ENCODE results near the gene LOXL1.
"Not testable (repeated sequence)": the region's sequence is repeated elsewhere in the genome, so short reads cannot be mapped to it uniquely, and the experiment has no call there.

The LOXL1 gene

DNA sequence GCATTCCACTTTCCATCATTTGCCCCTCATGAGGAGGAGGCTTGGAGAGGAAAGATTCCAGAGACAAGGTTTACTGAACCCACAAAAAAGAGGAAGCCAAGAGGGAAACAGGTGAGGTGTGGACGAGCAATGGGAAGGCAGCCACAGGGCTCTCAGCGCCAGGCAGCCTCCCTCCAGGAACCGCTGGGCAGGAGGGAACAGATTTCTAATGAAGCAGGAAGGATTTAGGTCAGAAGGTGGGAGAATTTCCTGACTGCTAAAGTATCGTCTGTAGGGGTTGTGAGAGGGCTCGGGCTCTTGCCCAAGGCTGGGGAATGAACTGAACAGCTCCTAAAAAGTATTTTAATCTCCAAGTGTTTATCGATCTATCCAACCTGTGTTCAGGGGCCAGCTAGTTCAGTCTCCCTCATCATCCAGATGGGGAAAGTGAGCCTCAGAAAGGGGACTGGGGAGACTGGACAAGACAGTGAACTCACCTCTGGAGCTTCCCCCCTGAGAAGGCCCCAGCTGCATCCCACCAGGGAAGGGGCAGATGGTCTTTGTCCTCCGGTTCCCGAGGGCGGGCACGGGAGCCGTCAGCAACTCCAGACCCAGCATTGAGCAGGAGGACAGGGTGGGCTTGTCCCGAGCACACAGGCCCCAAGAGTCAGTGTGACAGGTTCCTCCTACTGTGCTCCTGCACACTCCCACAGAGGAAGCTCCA is 10.5 kb downstream of the LOXL1 start:
- H3K27ac Mint-ChIP-seq, result no peak overlapping the region

DNA sequence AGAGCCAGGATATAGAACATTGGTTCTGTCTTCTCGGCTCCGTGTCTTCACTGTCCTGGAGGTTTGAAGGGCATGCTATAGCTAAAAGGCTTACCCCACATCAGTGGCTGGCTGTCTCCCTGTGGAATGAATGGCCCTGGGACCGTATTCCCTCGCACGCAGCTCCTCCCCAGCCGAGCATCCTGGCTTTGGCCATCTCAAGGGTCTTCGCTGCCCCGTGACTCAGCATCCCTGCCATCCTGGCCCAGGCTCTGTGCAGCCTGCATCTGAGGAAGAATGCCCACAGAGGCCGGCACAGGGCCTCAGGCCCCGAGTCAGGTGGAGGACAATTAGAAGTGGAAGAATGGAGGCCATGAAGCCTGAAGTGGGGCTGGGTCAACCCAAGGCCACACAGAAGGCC is 11.0 kb downstream of the LOXL1 start:
- H3K4me1 Mint-ChIP-seq (ENCODE audit: low read depth), result peaks cover 15% of the 10 kb centered on the region
- no peak for DNase-seq
- no peaks in the 10 kb centered on the region for H3K9me3 Mint-ChIP-seq
- no peaks in the 10 kb centered on the region for H3K27me3 Mint-ChIP-seq
- H3K4me3 Mint-ChIP-seq, result no peak overlapping the region
- H3K36me3 Mint-ChIP-seq (ENCODE audit: low read depth), result no peaks in the 10 kb centered on the region
- H3K27ac Mint-ChIP-seq, result no peak overlapping the region

More for the DNA sequence above, 10.5 kb downstream of the LOXL1 start:
- peaks cover 9% of the 10 kb centered on the region for H3K4me1 Mint-ChIP-seq (ENCODE audit: low read depth)
- H3K36me3 Mint-ChIP-seq (ENCODE audit: low read depth), result no peaks in the 10 kb centered on the region
- H3K27me3 Mint-ChIP-seq, result no peaks in the 10 kb centered on the region
- no peaks in the 10 kb centered on the region for H3K9me3 Mint-ChIP-seq
- no peak for DNase-seq
- H3K4me3 Mint-ChIP-seq, result no peak overlapping the region

DNA sequence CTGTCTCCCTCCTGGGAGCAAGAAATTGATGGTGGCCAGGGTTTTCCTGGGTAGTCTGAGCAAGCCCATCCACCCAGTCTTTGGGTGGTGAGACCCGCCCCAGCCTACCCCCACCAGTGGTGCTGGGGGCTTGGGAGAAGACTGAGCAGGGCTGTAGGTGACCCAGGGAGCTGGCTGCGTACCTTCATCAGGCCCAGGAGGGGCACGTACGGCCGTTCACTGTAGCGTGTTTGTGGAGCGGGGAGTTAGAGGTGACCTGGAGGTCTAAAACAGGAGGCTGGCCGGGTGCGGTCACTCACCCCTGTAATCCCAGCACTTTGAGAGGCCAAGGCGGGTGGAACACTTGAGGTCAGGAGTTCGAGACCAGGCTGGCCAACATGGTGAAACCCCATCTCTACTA is 11.5 kb downstream of the LOXL1 start:
- DNase-seq, result no peak
- H3K27me3 Mint-ChIP-seq, result no peaks in the 10 kb centered on the region
- peaks cover 19% of the 10 kb centered on the region for H3K4me1 Mint-ChIP-seq (ENCODE audit: low read depth)
- no peak overlapping the region for H3K4me3 Mint-ChIP-seq
- no peaks in the 10 kb centered on the region for H3K36me3 Mint-ChIP-seq (ENCODE audit: low read depth)
- no peak overlapping the region for H3K27ac Mint-ChIP-seq
- no peaks in the 10 kb centered on the region for H3K9me3 Mint-ChIP-seq

DNA sequence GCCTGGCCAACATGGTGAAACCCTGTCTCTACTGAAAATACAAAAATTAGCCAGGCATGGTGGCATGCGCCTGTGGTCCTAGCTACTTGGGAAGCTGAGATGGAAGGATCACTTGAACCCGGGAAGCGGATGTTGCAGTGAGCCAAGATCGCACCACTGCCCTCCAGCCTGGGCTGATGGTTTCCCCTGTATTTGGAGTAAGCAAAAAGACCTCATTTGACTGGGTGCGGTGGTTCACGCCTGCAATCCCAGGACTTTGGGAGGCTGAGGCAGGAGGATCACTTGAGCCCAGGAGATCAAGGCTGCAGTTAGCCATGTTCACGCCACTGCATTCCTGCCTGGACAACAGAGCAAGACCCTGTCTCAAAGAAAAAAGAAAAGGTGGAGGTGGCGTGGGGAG is 12.3 kb downstream of the LOXL1 start:
- H3K4me3 Mint-ChIP-seq; H3K9me3 Mint-ChIP-seq; H3K36me3 Mint-ChIP-seq (ENCODE audit: low read depth); H3K27ac Mint-ChIP-seq; H3K27me3 Mint-ChIP-seq; DNase-seq: not testable (repeated sequence)
- peaks cover 20% of the 10 kb centered on the region for H3K4me1 Mint-ChIP-seq (ENCODE audit: low read depth)

DNA sequence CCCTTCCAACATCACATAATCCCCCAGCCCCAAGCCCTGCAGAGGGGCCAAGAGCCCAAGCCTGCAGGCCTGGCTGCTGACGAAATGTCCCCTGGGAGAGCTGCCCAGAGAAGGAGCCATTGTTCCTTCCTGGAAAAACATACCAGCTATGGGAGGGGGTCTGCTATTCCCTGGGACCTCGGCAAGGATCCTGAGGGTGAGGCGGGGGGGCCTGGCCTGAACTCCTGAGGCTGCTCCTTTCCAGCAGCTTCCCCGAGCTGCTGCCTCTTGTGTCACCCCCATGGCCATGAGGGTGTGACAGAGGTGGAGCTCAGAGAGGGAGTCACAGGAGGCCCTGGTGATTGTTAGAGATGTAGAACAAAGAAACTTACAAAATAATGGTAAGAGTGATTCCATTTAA is 12.9 kb downstream of the LOXL1 start:
- no peaks in the 10 kb centered on the region for H3K36me3 Mint-ChIP-seq (ENCODE audit: low read depth)
- H3K4me1 Mint-ChIP-seq (ENCODE audit: low read depth), result peaks cover 20% of the 10 kb centered on the region
- no peaks in the 10 kb centered on the region for H3K27me3 Mint-ChIP-seq
- no peak overlapping the region for H3K4me3 Mint-ChIP-seq
- no peak overlapping the region for H3K27ac Mint-ChIP-seq
- no peak for DNase-seq
- H3K9me3 Mint-ChIP-seq, result no peaks in the 10 kb centered on the region

DNA sequence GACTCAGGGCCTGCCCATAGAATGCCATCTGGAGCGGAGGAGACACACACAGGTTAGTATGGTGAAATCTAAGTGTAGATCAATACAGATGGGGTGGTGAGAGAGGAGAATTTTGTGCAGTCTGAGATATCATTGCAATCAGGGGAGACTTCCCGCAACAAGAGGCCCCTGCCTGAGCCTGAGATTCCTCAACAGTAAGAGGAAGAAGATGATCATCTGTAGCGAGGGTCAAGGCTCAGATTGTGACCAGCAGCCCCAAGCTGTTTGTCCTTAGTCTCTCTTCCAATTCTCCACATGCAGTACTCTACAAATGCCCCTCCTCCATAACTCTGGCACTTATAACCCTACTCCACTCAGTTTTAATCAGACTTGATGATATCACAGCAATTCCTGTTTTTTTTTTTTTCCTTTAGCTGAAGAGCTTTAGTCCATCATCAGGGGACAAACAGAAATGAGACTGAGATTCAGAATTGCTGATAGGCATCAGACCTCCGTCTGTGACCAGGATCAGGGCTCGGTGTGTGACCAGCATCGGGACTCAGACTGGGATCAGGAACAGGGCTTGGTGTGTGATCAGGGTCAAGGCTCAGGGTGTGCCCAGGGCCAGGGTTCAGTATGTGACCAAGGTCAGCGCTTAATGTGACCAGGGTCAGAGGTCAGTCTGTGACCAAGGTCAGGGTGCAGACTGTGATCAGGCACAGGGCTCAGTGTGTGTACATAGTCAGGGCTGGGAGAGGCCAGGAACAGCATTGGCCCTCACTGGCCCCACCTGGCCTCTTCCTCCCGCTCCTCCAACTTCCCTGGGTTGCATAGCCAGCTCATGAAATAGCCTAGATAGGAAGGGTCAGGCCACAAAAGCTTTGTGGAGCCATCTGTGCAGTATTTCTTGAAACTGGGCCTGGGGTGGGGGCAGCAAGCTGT is 14.1 kb downstream of the LOXL1 start:
- Mint-ChIP-seq H3K27me3 (no peaks in the 10 kb centered on the region), H3K9me3 (no peaks in the 10 kb centered on the region), H3K27ac (peak overlapping the region; percentile 28), H3K36me3 (ENCODE audit: low read depth) (no peaks in the 10 kb centered on the region), H3K4me1 (ENCODE audit: low read depth) (peaks cover 19% of the 10 kb centered on the region), H3K4me3 (no peak overlapping the region)
- no peak for DNase-seq

DNA sequence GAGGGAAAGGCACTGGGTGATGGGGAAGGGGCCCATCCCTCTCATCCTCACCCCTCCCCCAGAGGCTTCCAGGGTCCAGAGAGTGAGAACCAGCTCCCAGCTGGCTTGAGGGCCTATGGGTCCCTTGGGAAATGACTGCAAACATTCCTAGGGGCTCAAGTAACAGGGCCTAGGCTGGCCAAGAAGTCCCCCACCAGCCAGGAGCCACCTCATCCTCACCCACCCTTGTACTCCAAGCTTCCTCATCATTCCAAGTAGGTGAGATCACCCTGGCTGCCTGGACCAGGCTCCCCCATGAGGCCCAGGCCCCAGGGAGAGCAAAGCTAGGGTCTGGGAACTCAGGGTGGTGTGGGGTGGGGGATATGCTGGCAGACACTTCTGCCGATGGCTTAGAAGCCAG is 14.8 kb downstream of the LOXL1 start:
- DNase-seq, result no peak
- peaks cover 20% of the 10 kb centered on the region for H3K4me1 Mint-ChIP-seq (ENCODE audit: low read depth)
- H3K4me3 Mint-ChIP-seq, result no peak overlapping the region
- no peaks in the 10 kb centered on the region for H3K9me3 Mint-ChIP-seq
- H3K27ac Mint-ChIP-seq, result no peak overlapping the region
- H3K36me3 Mint-ChIP-seq (ENCODE audit: low read depth), result no peaks in the 10 kb centered on the region
- H3K27me3 Mint-ChIP-seq, result no peaks in the 10 kb centered on the region

DNA sequence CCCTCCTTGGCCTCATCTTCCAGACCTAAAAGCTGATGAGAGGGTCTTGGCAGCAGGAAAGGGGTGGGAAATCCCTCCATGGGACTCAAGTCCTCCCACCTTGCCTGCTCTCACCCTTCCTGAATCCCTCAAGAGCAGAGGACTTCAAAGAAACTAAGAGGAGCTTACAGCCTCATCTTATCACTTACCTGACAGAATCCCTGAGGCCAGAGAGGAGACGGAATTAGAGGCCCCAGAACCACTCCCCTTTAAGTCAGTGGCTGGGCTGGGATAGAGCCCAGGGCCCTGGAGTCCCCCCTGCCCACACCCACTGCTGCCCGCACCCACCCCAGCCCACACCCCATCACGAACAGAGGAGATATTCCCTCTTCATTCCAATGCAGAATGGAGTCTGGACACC is 15.2 kb downstream of the LOXL1 start:
- Mint-ChIP-seq H3K9me3 (no peaks in the 10 kb centered on the region), H3K36me3 (ENCODE audit: low read depth) (no peaks in the 10 kb centered on the region), H3K4me1 (ENCODE audit: low read depth) (peaks cover 22% of the 10 kb centered on the region), H3K27ac (no peak overlapping the region), H3K27me3 (no peaks in the 10 kb centered on the region), H3K4me3 (no peak overlapping the region)
- DNase-seq, result no peak

DNA sequence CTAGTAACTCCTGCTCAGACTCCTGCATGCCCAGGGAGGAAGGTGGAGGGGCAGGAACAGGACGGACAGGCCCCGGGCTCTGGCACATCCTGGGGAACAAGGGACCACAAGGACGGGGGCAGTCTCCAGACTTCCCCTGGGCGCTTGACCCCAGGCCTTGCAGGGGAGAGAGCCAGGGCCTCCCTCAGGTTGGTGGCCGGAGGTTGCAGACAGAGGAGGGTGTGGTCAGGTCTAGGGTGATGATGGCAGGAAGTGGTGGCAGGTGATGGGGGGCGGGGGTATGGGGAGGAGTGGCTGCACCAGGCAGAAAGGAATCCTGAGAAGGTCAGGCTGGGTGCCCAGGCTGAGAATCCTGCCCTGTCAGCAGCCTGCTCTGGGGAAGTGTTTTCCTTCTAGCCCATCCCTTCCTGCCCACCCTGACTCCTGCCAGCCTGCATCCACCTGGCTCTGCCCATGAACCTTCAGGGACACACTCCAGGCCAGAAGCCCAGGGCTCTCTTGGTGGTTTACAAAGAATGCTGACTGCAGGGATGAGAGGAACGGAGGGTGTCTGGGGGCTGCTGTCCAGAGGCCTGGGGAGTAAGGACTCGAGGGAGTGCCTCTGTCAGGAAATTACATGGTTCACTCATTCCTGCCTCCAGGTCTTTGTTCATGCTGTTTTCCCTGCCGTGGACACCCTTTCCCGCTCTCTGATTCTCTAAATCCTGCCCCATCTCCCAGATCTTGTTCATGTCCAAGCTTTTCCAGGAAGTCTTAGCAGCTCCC is 15.8 kb downstream of the LOXL1 start:
- Mint-ChIP-seq H3K4me1 (ENCODE audit: low read depth) (peaks cover 24% of the 10 kb centered on the region), H3K27me3 (no peaks in the 10 kb centered on the region), H3K4me3 (no peak overlapping the region), H3K9me3 (no peaks in the 10 kb centered on the region), H3K27ac (peak overlapping the region; percentile 14), H3K36me3 (ENCODE audit: low read depth) (no peaks in the 10 kb centered on the region)
- no peak for DNase-seq

DNA sequence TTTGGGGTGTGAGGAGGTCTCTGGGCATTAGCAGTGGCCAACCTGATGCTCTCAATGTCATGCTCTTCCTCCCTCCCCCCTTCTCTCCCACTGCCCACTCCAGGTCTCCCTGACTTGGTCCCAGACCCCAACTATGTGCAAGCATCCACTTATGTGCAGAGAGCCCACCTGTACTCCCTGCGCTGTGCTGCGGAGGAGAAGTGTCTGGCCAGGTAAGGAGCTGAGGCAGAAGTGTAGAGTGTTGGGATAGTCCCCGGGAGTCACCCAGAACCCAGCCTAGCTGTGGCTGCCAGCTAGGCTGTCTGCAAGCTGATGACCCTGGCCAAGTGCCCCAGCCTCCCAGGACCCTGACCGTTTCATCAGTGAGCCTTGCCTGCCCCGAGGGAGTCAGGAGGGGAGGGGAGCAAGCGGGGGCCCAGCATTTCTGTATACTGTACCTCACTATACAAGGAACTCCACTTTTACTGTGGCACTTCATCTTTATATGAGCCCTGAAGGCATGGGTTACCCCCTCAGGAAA is 16.5 kb downstream of the LOXL1 start:
- no peaks in the 10 kb centered on the region for H3K9me3 Mint-ChIP-seq
- no peak overlapping the region for H3K4me3 Mint-ChIP-seq
- no peak overlapping the region for H3K27ac Mint-ChIP-seq
- no peaks in the 10 kb centered on the region for H3K36me3 Mint-ChIP-seq (ENCODE audit: low read depth)
- H3K27me3 Mint-ChIP-seq, result no peaks in the 10 kb centered on the region
- H3K4me1 Mint-ChIP-seq (ENCODE audit: low read depth), result peaks cover 24% of the 10 kb centered on the region
- no peak for DNase-seq

DNA sequence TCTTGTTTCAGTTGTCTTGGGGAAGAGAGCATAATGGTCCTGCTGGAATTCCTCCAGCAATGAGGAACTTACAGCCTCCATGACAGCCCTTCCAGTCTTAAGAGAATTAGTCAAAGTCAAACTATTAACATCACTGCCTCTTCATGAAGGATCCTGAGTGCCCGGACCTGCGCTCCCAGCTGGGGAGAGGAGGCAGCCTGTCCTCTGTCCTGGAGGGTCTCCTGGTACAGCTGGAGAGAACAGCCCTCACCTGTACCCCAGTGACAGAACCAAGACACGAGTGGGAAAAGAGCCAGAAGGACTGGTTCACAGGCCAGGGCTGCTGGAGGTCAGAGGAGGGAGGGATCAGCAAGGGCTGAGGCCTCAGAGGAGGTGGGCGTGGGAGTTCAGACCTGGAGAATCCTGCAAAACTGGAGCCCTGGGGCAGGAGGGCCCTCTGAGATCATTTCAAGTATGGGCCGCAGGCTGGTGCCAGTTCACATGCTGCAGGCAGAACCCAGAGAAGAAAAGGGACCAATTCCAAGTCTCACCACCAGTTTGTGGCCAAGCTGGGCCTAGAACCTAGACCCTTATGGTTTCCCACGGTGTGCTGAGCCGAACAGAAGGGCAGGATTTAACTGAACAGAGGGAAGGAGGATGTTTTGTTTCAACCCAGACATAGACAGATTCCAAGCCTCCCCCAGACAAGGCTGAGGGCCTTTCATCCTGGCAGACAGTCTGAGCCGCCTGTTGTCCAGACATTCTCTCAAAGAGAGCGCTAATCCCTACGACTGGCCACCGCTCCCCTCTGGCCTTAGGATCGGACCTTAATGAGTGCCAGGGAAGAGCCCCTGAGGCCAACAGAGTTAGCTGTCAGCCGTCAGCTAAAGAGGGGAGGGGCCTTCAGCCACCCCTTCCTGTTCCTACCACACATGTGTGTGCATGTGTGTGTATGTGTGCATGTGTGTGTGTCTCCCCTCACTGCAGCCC is 18.2 kb downstream of the LOXL1 start:
- Mint-ChIP-seq H3K27me3 (no peaks in the 10 kb centered on the region), H3K27ac (no peak overlapping the region), H3K9me3 (no peaks in the 10 kb centered on the region), H3K4me3 (no peak overlapping the region), H3K36me3 (ENCODE audit: low read depth) (no peaks in the 10 kb centered on the region), H3K4me1 (ENCODE audit: low read depth) (peaks cover 24% of the 10 kb centered on the region)
- DNase-seq, result no peak

DNA sequence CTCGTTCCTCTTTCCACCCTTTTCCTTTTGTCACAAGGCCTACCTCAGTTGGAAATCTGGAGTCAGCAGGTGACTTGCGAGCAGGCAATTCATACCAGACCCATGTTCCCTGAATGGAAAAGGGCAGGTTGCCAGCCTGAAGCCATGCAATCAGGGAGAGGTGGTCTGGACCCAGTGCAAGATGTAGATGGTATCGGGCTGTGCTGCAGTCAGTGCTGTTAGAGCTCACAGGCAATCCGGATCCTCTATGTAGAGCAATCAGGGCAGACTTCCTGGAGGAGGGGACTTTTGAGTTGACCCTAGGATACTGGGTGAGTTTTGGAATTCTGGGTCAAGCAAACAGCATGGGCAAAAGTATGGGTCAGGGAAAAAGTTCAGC is 18.9 kb downstream of the LOXL1 start:
- H3K27ac Mint-ChIP-seq, result no peak overlapping the region
- no peak for DNase-seq
- peaks cover 24% of the 10 kb centered on the region for H3K4me1 Mint-ChIP-seq (ENCODE audit: low read depth)
- H3K9me3 Mint-ChIP-seq, result no peaks in the 10 kb centered on the region
- no peak overlapping the region for H3K4me3 Mint-ChIP-seq
- no peaks in the 10 kb centered on the region for H3K27me3 Mint-ChIP-seq
- H3K36me3 Mint-ChIP-seq (ENCODE audit: low read depth), result no peaks in the 10 kb centered on the region

DNA sequence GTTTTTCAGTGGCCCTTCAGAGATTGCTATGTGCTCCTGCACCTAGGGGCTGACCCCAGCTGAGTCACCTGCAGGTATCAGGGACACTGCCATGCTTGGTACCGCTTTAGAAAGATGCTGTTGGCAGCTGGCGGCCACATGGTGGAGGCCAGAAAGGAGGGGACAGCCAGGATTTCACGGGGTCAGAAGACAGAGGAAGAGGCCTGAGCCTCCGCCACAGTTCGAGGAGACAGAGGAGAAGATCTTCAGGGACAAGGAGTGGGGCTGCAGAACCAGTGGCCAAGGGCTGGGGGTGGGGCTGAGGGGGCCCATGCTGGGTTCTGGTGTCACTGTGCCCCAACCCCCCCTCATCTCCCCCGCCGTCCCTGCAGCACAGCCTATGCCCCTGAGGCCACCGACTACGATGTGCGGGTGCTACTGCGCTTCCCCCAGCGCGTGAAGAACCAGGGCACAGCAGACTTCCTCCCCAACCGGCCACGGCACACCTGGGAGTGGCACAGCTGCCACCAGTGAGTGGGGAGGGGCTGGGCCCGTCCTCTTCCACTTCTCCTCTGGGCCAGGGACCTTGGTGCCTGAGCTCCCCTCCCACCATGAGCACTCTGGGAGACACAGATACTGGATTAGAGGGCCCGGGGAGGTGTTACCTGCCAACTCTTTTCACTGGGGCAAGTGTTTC is 19.9 kb downstream of the LOXL1 start:
- H3K4me3 Mint-ChIP-seq, result no peak overlapping the region
- no peaks in the 10 kb centered on the region for H3K9me3 Mint-ChIP-seq
- DNase-seq, result no peak
- H3K36me3 Mint-ChIP-seq (ENCODE audit: low read depth), result no peaks in the 10 kb centered on the region
- no peaks in the 10 kb centered on the region for H3K27me3 Mint-ChIP-seq
- H3K27ac Mint-ChIP-seq, result peak overlapping the region; percentile 9
- H3K4me1 Mint-ChIP-seq (ENCODE audit: low read depth), result peaks cover 25% of the 10 kb centered on the region
